Liver (tissue), 3 donors: ENCODE data around the gene NMRK1.

Source experiments
- EGR1 ChIP-seq, 2 donors: IDR thresholded peaks; 2 replicates each; pipeline ENCODE4 v1.6.1; 2016 to 2018; ENCODE audit warnings: antibody characterized with exemption in 2 of 2, low read depth in 2 of 2
- FOXA1 ChIP-seq: IDR thresholded peaks from 2 replicates; pipeline ENCODE4 v1.6.1; 2016; ENCODE audit warnings: antibody characterized with exemption
- GABPA ChIP-seq, 2 donors: IDR thresholded peaks in 1 of 2; conservative IDR thresholded peaks in 1 of 2; 2 replicates each; pipeline ENCODE4 v1.6.1; 2016; ENCODE audit warnings: antibody characterized with exemption in 2 of 2, mild to moderate bottlenecking in 1 of 2, moderate library complexity in 1 of 2
- HNF4G ChIP-seq: IDR thresholded peaks from 2 replicates; pipeline ENCODE4 v1.6.1; 2016; ENCODE audit warnings: antibody characterized with exemption
- RAD21 ChIP-seq, 2 donors: IDR thresholded peaks; 2 replicates each; pipeline ENCODE4 v1.6.1; 2016; ENCODE audit warnings: antibody characterized with exemption in 2 of 2, mild to moderate bottlenecking in 2 of 2
- SP1 ChIP-seq: IDR thresholded peaks from 2 replicates; pipeline ENCODE4 v1.6.1; 2018; ENCODE audit warnings: antibody characterized with exemption, mild to moderate bottlenecking
- TAF1 ChIP-seq: conservative IDR thresholded peaks from 2 replicates; pipeline ENCODE4 v1.6.1; 2016; ENCODE audit warnings: antibody characterized with exemption, mild to moderate bottlenecking
- YY1 ChIP-seq: IDR thresholded peaks from 2 replicates; pipeline ENCODE4 v1.6.1; 2016; ENCODE audit warnings: antibody characterized with exemption, mild to moderate bottlenecking
- TF ChIP-seq, protein P1 (sequence below): fragments of 150-350 bp; IDR thresholded peaks from 2 replicates; pipeline ENCODE4 v1.5.1; 2017; ENCODE audit warnings: improper control_type of control experiment, low read depth, low read length; ENCODE audit not compliant: missing input control
- TF ChIP-seq, protein P2 (sequence below): IDR thresholded peaks from 2 replicates; pipeline ENCODE4 v1.6.1; 2016; ENCODE audit warnings: antibody characterized with exemption, mild to moderate bottlenecking
- TF ChIP-seq, protein P3 (sequence below): IDR thresholded peaks from 2 replicates; pipeline ENCODE4 v1.6.1; 2016; ENCODE audit warnings: antibody characterized with exemption
- TF ChIP-seq, protein P4 (sequence below): IDR thresholded peaks from 2 replicates; pipeline ENCODE4 v1.6.1; 2016; ENCODE audit warnings: antibody characterized with exemption
- TF ChIP-seq, protein P5 (sequence below): IDR thresholded peaks from 2 replicates; pipeline ENCODE4 v1.6.1; 2016; ENCODE audit warnings: antibody characterized with exemption
- donor health status: healthy.
- donor health status: healthy.

DNA sequence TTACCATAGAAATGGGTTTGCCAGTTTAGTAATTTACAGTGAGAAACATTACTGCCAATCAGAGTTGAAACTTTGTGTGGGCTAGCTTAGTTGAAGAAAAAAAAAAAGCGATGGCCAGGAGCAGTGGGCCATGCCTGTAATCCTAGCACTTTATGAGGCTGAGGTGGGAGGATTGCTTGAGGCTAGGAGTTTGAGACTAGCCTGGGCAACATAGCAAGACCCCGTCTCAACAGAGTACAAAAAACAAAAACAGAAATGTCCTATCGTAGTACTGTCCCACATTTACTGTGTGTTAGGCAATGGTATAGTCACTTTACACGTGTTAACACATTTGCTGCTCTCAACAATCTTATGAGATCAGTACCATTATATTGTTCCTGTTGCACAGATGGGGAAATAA is 2.6 kb upstream of the NMRK1 start:
- TF ChIP-seq, protein P1, sequence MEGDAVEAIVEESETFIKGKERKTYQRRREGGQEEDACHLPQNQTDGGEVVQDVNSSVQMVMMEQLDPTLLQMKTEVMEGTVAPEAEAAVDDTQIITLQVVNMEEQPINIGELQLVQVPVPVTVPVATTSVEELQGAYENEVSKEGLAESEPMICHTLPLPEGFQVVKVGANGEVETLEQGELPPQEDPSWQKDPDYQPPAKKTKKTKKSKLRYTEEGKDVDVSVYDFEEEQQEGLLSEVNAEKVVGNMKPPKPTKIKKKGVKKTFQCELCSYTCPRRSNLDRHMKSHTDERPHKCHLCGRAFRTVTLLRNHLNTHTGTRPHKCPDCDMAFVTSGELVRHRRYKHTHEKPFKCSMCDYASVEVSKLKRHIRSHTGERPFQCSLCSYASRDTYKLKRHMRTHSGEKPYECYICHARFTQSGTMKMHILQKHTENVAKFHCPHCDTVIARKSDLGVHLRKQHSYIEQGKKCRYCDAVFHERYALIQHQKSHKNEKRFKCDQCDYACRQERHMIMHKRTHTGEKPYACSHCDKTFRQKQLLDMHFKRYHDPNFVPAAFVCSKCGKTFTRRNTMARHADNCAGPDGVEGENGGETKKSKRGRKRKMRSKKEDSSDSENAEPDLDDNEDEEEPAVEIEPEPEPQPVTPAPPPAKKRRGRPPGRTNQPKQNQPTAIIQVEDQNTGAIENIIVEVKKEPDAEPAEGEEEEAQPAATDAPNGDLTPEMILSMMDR, result no peak
- TF ChIP-seq, protein P2, sequence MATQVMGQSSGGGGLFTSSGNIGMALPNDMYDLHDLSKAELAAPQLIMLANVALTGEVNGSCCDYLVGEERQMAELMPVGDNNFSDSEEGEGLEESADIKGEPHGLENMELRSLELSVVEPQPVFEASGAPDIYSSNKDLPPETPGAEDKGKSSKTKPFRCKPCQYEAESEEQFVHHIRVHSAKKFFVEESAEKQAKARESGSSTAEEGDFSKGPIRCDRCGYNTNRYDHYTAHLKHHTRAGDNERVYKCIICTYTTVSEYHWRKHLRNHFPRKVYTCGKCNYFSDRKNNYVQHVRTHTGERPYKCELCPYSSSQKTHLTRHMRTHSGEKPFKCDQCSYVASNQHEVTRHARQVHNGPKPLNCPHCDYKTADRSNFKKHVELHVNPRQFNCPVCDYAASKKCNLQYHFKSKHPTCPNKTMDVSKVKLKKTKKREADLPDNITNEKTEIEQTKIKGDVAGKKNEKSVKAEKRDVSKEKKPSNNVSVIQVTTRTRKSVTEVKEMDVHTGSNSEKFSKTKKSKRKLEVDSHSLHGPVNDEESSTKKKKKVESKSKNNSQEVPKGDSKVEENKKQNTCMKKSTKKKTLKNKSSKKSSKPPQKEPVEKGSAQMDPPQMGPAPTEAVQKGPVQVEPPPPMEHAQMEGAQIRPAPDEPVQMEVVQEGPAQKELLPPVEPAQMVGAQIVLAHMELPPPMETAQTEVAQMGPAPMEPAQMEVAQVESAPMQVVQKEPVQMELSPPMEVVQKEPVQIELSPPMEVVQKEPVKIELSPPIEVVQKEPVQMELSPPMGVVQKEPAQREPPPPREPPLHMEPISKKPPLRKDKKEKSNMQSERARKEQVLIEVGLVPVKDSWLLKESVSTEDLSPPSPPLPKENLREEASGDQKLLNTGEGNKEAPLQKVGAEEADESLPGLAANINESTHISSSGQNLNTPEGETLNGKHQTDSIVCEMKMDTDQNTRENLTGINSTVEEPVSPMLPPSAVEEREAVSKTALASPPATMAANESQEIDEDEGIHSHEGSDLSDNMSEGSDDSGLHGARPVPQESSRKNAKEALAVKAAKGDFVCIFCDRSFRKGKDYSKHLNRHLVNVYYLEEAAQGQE, result no peak
- TF ChIP-seq GABPA (IDR thresholded peaks at IDR 0.05 in 1 of 2, conservative IDR thresholded peaks at IDR 0.05 in 1 of 2) (no peak), YY1 (no peak), EGR1 (IDR thresholded peaks at IDR 0.05; ENCODE audit: low read depth in 2 of 2) (no peak), TAF1 (no peak), RAD21 (IDR thresholded peaks at IDR 0.05) (no peak), FOXA1 (no peak), SP1 (no peak), HNF4G (no peak)
- TF ChIP-seq, protein P3, sequence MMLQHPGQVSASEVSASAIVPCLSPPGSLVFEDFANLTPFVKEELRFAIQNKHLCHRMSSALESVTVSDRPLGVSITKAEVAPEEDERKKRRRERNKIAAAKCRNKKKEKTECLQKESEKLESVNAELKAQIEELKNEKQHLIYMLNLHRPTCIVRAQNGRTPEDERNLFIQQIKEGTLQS, result no peak
- TF ChIP-seq, protein P4, sequence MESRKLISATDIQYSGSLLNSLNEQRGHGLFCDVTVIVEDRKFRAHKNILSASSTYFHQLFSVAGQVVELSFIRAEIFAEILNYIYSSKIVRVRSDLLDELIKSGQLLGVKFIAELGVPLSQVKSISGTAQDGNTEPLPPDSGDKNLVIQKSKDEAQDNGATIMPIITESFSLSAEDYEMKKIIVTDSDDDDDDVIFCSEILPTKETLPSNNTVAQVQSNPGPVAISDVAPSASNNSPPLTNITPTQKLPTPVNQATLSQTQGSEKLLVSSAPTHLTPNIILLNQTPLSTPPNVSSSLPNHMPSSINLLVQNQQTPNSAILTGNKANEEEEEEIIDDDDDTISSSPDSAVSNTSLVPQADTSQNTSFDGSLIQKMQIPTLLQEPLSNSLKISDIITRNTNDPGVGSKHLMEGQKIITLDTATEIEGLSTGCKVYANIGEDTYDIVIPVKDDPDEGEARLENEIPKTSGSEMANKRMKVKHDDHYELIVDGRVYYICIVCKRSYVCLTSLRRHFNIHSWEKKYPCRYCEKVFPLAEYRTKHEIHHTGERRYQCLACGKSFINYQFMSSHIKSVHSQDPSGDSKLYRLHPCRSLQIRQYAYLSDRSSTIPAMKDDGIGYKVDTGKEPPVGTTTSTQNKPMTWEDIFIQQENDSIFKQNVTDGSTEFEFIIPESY, result no peak
- TF ChIP-seq, protein P5, sequence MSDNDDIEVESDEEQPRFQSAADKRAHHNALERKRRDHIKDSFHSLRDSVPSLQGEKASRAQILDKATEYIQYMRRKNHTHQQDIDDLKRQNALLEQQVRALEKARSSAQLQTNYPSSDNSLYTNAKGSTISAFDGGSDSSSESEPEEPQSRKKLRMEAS, result no peak
